ENCODE results near the gene BLCAP.
"Not testable (repeated sequence)": the region's sequence is repeated elsewhere in the genome, so short reads cannot be mapped to it uniquely, and the experiment has no call there.

Gene BLCAP

GRCh38 chr20:37479925-37480691, 47.6 kb downstream of the BLCAP start:
- DNase-seq, result no peak

- no peak for DNase-seq
Observed at GRCh38 chr20:37479266-37479665, 48.4 kb downstream of the BLCAP start.

GRCh38 chr20:37477041-37477440, 50.6 kb downstream of the BLCAP start:
- DNase-seq, result no peak

- DNase-seq, result no peak
Observed at GRCh38 chr20:37475252-37475651, 52.4 kb downstream of the BLCAP start.

- no peak for DNase-seq
Observed at GRCh38 chr20:37474386-37474785, 53.3 kb downstream of the BLCAP start.

- no peak for DNase-seq
Observed at GRCh38 chr20:37473249-37474000, 54.3 kb downstream of the BLCAP start.

- DNase-seq, result not testable (repeated sequence)
Observed at GRCh38 chr20:37472435-37472834, 55.2 kb downstream of the BLCAP start.

GRCh38 chr20:37471741-37472235, 55.9 kb downstream of the BLCAP start:
- no peak for DNase-seq

GRCh38 chr20:37470190-37470589, 57.5 kb downstream of the BLCAP start:
- not testable (repeated sequence) for DNase-seq

- no peak for DNase-seq
Observed at GRCh38 chr20:37469531-37469930, 58.1 kb downstream of the BLCAP start.

- DNase-seq, result no peak
Observed at GRCh38 chr20:37468886-37469285, 58.8 kb downstream of the BLCAP start.

Measured in NCI-H345 (cell line).